Activated gamma-delta T cell treated with Interleukin-2 at 50 U/mL for 16 hours (primary cell): ENCODE measurements around the gene MRPS10.
"Not testable (repeated sequence)": the region's sequence is repeated elsewhere in the genome, so short reads cannot be mapped to it uniquely, and the experiment has no call there.

Source experiments
- DNase-seq: peaks from one replicate; pipeline ENCODE4 v3.0.0-alpha.2; 2020

Gene MRPS10

DNA sequence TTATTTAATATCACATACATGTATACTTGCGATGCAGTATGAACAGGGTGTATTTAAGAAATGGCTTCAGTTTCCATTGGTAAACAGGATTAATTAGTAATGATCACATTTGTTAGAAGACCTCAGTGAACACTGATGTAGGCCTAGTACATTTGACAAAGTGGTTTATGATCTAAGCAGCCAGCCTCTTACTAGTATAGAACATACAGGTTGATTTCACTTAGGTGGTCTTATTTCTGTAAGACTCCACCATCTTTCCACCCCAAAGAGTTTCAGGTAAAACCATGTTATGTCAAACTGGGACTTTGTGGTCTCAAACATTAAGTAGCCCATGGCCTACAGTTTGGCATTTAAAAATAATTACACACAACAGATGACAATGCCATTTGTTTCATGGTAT, 20.2 kb upstream of the MRPS10 start:
- no peak for DNase-seq

GRCh38 chr6:42236682-42237473, 19.2 kb upstream of the MRPS10 start:
- no peak for DNase-seq

DNA sequence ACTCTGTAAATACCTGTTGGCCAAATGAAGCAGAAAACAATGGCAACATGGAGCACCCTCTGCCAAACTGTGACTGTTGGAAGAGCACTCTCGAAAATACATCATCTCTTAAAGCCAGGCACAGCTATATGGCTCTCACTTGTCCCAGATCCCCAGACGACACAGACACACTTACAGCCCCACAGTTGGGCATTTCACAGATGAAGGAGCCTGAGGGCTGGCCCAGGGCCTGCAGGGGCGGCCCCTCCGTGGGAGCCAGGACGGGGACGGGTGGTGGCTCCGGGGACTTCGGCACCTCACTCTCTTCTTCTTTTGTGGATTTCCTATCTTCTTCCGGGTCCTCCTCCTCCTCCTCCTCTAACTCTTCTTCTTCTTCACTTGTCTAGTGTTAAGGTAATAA, 18.4 kb upstream of the MRPS10 start:
- DNase-seq, result no peak

GRCh38 chr6:42232035-42232434, 14.4 kb upstream of the MRPS10 start:
- no peak for DNase-seq

- no peak for DNase-seq
Measured at GRCh38 chr6:42230345-42231321, 13.0 kb upstream of the MRPS10 start.

DNA sequence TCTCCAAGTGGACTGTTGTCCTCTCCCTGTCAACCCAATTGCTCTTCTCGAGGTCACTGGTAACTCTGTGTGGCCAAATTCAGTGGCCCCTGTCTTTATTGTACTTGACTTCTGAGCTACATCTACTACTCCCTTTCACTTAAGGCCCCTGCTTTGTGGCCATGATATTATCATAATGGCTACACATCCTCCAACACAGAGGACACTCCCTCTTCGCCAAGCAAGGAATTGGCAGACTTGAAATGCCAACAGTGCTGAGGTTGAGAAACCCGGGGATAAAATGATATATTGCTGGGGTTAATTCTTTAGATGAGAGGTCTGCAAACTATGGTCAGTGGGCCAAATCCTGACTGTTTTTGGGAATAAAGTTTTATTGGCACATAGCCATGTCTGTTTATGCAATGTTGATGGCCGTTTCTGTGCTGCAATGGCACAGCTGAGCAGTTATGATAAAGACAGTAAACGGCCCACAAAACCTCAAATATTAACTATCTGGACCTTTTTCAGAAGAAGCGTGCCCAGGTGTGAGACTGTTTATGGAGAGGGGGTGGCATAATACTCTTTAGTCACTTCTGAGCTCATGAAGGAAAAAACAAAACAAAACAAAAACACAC, 12.0 kb upstream of the MRPS10 start:
- DNase-seq, result no peak

DNA sequence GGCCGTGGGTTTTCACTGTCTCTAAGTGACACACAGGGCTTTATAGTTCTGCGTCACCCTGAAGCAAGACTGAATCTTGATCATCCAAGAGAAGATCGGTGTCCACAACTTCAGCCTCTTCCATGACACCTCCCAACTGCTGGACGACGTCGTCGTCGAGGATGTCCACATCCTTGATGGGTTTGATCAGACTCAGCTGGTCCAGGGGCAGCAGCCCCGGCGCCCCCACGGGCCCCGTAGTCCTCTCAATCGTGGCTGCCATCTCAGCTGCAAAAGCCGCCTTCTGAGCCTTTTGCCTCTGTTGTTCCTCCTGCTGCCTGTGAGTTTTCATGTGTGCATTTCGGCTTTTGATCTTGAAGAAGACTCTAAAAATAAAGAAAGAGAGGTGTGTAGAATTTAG, 10.6 kb upstream of the MRPS10 start:
- DNase-seq, result no peak

DNA sequence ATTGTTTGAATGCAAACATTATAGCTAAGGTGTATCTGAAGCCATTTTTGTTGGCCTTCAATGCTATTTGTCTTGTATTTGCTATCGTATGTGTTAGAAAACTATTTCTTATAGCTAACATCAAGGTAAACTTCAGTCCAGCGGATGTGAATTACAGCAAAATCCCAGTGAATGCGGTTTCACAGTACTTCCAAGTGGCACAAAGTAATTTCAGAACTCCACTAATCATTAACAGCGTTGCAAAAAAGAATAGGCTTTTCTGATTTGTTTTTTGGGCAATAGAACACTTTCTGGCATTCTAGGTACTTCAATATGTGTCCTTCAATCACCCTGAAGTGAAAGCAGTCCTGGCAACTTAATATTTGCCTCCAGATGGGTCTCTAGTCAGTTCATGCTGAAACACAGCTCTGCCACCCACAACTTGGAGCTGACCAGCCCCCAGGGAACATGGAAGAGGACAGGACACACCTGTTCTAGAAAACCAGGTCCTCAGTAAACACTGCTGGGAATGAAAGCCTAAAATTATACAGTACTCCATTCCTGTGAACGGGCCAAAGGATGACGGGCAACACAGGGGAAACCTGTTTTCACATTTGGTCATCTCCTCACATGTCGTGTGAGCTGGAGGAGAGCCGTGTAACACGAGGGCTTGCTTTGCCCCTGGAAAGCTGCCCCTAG, 9.7 kb upstream of the MRPS10 start:
- no peak for DNase-seq

DNA sequence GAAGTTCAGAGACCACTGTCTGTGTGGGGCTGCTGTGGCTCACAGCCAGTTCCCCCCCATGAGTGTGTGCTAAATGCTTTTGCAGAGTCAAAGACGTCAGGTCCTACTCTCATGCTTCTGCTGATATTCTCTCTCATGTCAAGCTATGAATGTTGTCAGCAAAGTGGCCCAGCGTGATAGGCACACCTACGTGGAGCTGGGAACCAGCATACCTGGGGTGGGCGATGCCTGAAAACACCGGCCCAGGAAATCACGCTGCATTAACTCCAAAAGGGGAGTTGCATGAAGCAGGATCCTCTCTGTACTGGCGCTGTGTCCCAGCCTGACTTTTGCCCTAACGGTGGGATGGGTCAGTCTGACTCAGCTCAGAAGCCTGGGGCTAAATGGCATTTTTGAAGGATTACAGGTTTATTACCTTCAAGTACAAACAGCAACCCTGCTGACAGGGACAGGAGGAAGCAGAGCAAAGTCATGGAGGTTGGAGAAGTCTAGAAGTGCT, 9.0 kb upstream of the MRPS10 start:
- DNase-seq, result no peak

- DNase-seq, result no peak
Measured at GRCh38 chr6:42226161-42226611, 8.5 kb upstream of the MRPS10 start.

- no peak for DNase-seq
Measured at GRCh38 chr6:42225419-42225818, 7.8 kb upstream of the MRPS10 start.

- DNase-seq, result no peak
Measured at GRCh38 chr6:42225029-42225339, 7.3 kb upstream of the MRPS10 start.

DNA sequence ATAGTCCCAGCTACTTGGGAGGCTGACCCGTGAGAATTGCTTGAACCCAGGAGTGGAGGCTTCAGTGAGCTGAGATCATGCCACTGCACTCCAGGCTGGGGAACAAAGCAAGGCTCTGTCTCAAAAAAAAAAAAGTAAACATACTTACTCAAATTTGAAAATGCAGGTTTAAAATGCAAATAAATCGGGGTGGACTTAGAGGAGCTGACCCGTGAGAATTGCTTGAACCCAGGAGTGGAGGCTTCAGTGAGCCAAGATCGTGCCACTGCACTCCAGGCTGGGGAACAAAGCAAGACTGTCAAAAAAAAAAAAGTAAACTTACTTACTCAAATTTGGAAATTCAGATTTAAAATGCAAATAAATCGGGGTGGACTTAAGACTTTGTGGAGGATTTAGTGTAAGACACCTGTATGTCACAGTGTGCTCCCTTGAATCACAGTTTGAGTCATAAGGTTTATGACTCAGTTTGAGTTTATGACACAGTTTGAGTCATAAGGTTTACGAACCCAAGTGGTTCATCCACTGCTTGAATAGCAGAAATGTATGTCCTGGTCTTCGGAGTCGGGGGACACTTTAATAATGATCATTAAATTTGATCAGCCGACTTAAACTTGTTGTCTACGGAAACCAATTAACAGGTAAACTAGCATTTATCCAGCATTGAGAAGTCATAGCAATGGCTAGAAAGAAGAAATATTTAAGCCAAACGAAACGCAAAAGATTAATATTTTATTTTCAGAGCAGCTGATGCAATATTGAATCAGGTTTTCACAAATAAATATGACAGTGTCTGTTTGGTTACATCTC, 6.8 kb upstream of the MRPS10 start:
- DNase-seq, result no peak

DNA sequence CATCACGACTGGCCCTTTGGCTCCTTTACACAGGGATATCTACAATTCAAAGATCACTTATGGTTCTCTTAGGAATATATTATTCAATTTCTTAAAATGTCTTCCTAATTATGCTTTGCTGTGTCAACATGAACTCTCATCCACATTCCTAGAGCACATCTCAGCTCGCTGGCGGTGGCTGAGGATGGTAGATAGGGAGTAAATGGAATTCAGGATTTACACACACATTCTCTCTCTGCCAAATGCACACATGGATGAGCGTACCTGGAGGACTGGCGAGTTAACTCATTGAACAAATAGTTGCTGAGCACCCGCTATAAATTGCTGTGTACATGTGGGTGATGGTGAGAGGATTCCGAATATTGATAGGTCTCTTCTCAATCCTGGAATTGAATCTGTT, 4.8 kb upstream of the MRPS10 start:
- no peak for DNase-seq

DNA sequence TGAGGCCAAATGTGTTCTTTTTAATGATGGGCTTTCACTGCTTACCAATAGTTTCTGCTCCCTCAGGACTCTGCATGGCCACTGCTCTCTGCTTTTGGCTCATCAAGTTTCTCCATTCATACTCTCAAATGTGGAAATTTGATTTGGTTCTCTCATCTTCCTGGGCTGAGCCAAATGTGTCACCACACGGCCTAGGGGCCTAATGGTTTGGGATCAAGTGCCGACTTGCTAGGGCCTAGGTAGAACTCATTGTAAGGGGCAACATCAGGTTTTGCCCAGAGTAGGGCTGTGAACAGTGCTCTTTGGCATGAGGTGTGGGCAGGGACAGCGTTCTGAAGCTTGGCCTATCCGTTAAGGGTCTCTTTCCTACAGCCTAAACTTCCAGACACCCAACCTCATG, 3.9 kb upstream of the MRPS10 start:
- DNase-seq, result no peak

- DNase-seq, result no peak
Measured at GRCh38 chr6:42220807-42221206, 3.1 kb upstream of the MRPS10 start.

DNA sequence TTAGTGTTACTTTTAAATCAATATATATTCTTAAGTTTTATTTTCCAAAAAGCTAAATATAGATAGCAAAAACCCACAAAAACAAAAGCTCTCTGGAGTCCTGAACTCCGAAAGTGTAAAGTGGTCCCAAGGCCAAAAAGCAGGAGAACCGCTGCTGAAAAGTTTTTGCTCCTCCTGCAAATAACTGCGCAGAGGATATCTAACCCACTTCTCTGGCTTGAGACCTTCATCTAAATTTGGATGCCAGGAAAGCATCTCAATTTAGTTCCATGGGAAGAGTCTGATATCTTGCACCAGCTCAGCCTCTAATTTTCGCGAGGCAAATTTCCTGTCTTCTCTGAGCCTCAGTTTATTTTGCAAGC, 523 bp downstream of the MRPS10 start:
- DNase-seq, result no peak

DNA sequence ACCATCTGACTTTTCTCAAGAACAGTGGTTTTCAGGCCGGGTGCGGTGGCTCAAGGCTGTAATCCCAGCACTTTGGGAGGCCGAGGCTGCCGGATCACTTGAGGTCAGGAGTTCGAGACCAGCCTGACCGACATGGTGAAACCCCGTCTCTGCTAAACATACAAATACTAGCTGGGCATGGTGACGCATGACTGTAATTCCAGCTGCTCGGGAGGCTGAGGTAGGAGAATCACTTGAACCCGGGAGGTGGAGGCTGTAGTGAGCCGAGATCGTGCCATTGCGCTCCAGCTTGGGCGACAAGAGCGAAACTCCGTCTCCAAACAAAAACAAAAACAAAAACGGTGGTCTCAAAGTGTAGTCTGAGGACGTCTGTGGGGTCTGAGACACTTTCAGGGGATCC, 1.2 kb downstream of the MRPS10 start:
- DNase-seq, result not testable (repeated sequence)

- no peak for DNase-seq
Measured at GRCh38 chr6:42212442-42212841, 5.2 kb downstream of the MRPS10 start.

DNA sequence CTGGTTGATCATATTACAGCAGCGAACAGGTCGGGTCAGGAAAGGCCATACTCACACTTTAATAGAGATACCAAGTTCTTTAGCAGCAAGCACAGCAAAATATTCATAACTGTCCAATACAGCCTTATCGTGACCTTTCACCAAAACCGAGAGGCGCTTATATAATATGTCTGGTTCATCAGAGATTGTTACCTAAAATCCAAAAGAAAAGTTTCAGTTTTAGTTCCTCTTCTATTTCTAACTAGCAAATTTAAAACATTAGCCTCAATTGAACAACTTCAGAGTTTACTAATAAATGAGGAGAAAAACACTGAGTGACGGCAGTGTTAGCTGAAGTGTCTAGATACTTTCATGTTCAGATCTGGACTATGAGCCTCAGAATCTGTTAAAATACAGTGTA, 5.9 kb downstream of the MRPS10 start:
- no peak for DNase-seq

GRCh38 chr6:42210551-42210950, 7.1 kb downstream of the MRPS10 start:
- no peak for DNase-seq

DNA sequence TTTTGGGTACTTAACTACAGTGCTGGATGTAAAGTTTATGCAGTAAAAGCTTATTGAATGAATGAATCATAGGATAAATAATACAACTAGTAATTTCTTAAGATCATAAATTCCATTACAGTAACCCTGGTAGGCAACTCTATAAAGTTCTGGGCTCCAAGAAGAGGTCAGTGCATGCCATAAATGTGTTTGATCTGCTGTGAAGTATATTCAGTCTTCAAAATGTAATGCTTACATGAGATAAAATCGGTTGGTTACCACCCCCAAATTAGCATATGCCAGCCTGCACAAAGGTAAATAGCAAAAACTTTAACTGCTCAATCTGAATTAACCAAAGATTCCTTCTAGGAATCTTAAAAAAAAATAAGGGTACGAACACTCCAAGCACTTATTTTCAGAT, 10.1 kb downstream of the MRPS10 start:
- DNase-seq, result not testable (repeated sequence)
